HepG2 (cell line): ENCODE data around the gene PEX11G. TPM values are rescaled to one million over a fixed set of nuclear protein-coding genes. Genes with fewer than 3 reads are reported as not detected.
A peak's percentile ranks its signal among the peaks of the same experiment; 100 is the strongest.

Experiments
- ATAC-seq: fragments of 200-7000 bp; cut with Tn5 transposase; 3 replicates; pipeline ENCODE4 v1.9.1; 2020; ENCODE audit warnings: mild to moderate bottlenecking, moderate library complexity
- BruUV-seq: library from RNA; stranded (reverse); fragments of 400-500 nt; replicated peaks from 2 replicates; lab custom pipeline; 2021; lab: Mats Ljungman, UMichigan
- CTCF ChIA-PET: fragments of 300-600 bp; formaldehyde crosslinking; extraction: SDS; loops from one replicate; lab custom pipeline; 2021; ENCODE audit warnings: low total read pairs, inconsistent platforms, low intra/inter-chr PET ratio; lab: Yijun Ruan, JAX
- POLR2A ChIA-PET: fragments of 350-600 bp; sonication (Branson Sonifier 250); formaldehyde crosslinking; loops from one replicate; lab custom pipeline; 2020; ENCODE audit warnings: antibody characterized with exemption, inconsistent platforms; lab: Yijun Ruan, JAX
- DNase-seq: peaks from one replicate; pipeline ENCODE4 v3.0.0-alpha.2; 2015; ENCODE audit warnings: low spot score
- FAIRE-seq: peaks from 3 replicates; lab custom pipeline; 2011; peaks lifted over from hg19 to GRCh38; lab: Jason Lieb, UNC
- H2AFZ ChIP-seq: one replicate; pipeline ENCODE4 v1.6.1; 2011; ENCODE audit warnings: low read length, inconsistent platforms
- H3K27ac ChIP-seq: fragments of 300-600 bp; 3 replicates; pipeline ENCODE4 v1.8.0; 2011; ENCODE audit warnings: mixed run types, mild to moderate bottlenecking, mixed read lengths, low read length, inconsistent platforms; ENCODE audit not compliant: insufficient read depth; ENCODE audit errors: extremely low read length
- H3K27me3 ChIP-seq, 2 experiments: fragments of 200-600 bp in 1 of 2; 2 replicates in 1 of 2; 3 replicates in 1 of 2; pipeline versions ENCODE4 v1.6.0 to v1.8.0; 2011; ENCODE audit warnings: low read length in 2 of 2, mild to moderate bottlenecking in 2 of 2, moderate library complexity in 2 of 2, inconsistent platforms in 1 of 2; ENCODE audit not compliant: insufficient read depth in 2 of 2, control insufficient read depth in 1 of 2
- H3K36me3 ChIP-seq, 2 experiments: fragments of 200-600 bp in 1 of 2; replicated peaks in 1 of 2; 2 replicates in 1 of 2; 3 replicates in 1 of 2; pipeline versions ENCODE4 v1.5.1 to v1.8.0; 2011; ENCODE audit warnings: low read length in 2 of 2, inconsistent platforms in 1 of 2; ENCODE audit not compliant: insufficient read depth in 2 of 2, control insufficient read depth in 1 of 2
- H3K4me1 ChIP-seq: 2 replicates; pipeline ENCODE4 v1.5.1; 2012; ENCODE audit warnings: low read length, inconsistent platforms; ENCODE audit not compliant: insufficient read depth
- H3K4me2 ChIP-seq: 2 replicates; pipeline ENCODE4 v1.6.0; 2011; ENCODE audit warnings: low read depth, low read length, inconsistent platforms
- H3K4me3 ChIP-seq, 3 experiments: fragments of 200-600 bp in 1 of 3; sonication (generic), shearing (Covaris generic) in 1 of 3; replicated peaks in 1 of 3; 2 replicates each; pipeline ENCODE4 v1.5.1; 2011 to 2016; ENCODE audit warnings: low read length in 3 of 3, inconsistent platforms in 2 of 3, low read depth in 2 of 3, mild to moderate bottlenecking in 2 of 3, control low read depth in 1 of 3, mixed read lengths in 1 of 3; ENCODE audit not compliant: insufficient read depth in 1 of 3
- H3K79me2 ChIP-seq: one replicate; pipeline ENCODE4 v1.6.1; 2011; ENCODE audit warnings: low read length, inconsistent platforms; ENCODE audit not compliant: insufficient read depth
- H3K9ac ChIP-seq: 2 replicates; pipeline ENCODE4 v1.6.0; 2011; ENCODE audit warnings: mild to moderate bottlenecking, low read depth, low read length, inconsistent platforms; ENCODE audit not compliant: insufficient read depth
- H3K9me3 ChIP-seq: 2 replicates; pipeline ENCODE4 v1.5.1; 2012; ENCODE audit warnings: mild to moderate bottlenecking, low read length
- H4K20me1 ChIP-seq: 2 replicates; pipeline ENCODE4 v1.6.0; 2011; ENCODE audit warnings: inconsistent platforms, mild to moderate bottlenecking, low read length, moderate library complexity; ENCODE audit not compliant: insufficient read depth
- AGO2 ChIP-seq: fragments of 200-400 bp; formaldehyde crosslinking; optimal IDR thresholded peaks from 2 replicates; pipeline ENCODE3; 2017; ENCODE audit warnings: mild to moderate bottlenecking, low read depth, low read length, moderate library complexity
- CBX2 ChIP-seq, 2 experiments: fragments of 200-600 bp in 1 of 2; sonication (generic); formaldehyde crosslinking in 1 of 2; IDR thresholded peaks; 2 replicates each; pipeline versions ENCODE4 v1.7.0 to v1.8.1; 2018 to 2022; ENCODE audit warnings: low read depth in 2 of 2, low read length in 1 of 2, mild to moderate bottlenecking in 1 of 2, missing genetic modification reagents in 1 of 2
- KDM2A ChIP-seq: sonication (generic); formaldehyde crosslinking; IDR thresholded peaks from 2 replicates; pipeline ENCODE4 v1.4.0; 2020; ENCODE audit warnings: low read depth, missing genetic modification reagents, borderline replicate concordance
- SP4 ChIP-seq: sonication (generic); formaldehyde crosslinking; IDR thresholded peaks from 2 replicates; pipeline ENCODE4 v1.8.1; 2023; ENCODE audit warnings: mild to moderate bottlenecking, missing genetic modification reagents
- ZNF121 ChIP-seq: sonication (generic); formaldehyde crosslinking; IDR thresholded peaks from 2 replicates; pipeline ENCODE4 v1.5.0; 2020; ENCODE audit warnings: mild to moderate bottlenecking, missing genetic modification reagents
- ZNF337 ChIP-seq: sonication (generic); formaldehyde crosslinking; IDR thresholded peaks from 2 replicates; pipeline ENCODE4 v1.5.1; 2020; ENCODE audit warnings: missing genetic modification reagents, low read depth, mild to moderate bottlenecking, borderline replicate concordance
- ZNF737 ChIP-seq: sonication (generic); formaldehyde crosslinking; IDR thresholded peaks from 2 replicates; pipeline ENCODE4 v1.5.0; 2020; ENCODE audit warnings: missing genetic modification reagents, mild to moderate bottlenecking, borderline replicate concordance
- WGBS: methylation state at CpG from one replicate; pipeline ENCODE4 v1.1.6; 2017; ENCODE audit warnings: low lambda C conversion rate; 5-methylcytosine and 5-hydroxymethylcytosine counted together
- in situ Hi-C: cut with HindIII; loops from 2 replicates; pipeline ENCODE4 v1.10.0; 2017; ENCODE audit warnings: low pct_unique_long_range_greater_than_20kb; ENCODE audit not compliant: extremely low pct_ligation_motif_present
- intact Hi-C: fragments of 100-400 bp; cut with micrococcal nuclease; formaldehyde crosslinking; loops from one replicate; pipeline ENCODE4 v1.10.0; 2022; ENCODE audit not compliant: unreplicated experiment
- polyA plus RNA-seq, 8 experiments: library from polyadenylated mRNA; depleted of rRNA in 3 of 8; stranded (reverse) in 7 of 8; unstranded in 1 of 8; fragments of >200 nt; fragmentation: Illumina TruSeq in 4 of 8; extraction: Trizol in 4 of 8; gene quantifications; 2 replicates each; pipeline versions ENCODE4 v1.2.1 to v1.2.3, GENCODE V29; 2011 to 2016; ENCODE audit warnings: low read depth in 4 of 8, missing spikeins in 1 of 8, mixed read lengths in 1 of 8; ENCODE audit not compliant: insufficient read depth in 1 of 8
- total RNA-seq, 5 experiments: library from RNA; depleted of rRNA; stranded (reverse); fragments of >200 nt; fragmentation: Illumina TruSeq; extraction: Trizol; gene quantifications; 2 replicates each; pipeline ENCODE4 v1.2.3, GENCODE V29; 2016; ENCODE audit warnings: low read depth in 1 of 5

The PEX11G gene
- total and polyA plus RNA-seq, 2 of the 13 experiments (the other 11 are each of a cell fraction or from before 2014, with no cell fraction given) = not detected

DNA sequence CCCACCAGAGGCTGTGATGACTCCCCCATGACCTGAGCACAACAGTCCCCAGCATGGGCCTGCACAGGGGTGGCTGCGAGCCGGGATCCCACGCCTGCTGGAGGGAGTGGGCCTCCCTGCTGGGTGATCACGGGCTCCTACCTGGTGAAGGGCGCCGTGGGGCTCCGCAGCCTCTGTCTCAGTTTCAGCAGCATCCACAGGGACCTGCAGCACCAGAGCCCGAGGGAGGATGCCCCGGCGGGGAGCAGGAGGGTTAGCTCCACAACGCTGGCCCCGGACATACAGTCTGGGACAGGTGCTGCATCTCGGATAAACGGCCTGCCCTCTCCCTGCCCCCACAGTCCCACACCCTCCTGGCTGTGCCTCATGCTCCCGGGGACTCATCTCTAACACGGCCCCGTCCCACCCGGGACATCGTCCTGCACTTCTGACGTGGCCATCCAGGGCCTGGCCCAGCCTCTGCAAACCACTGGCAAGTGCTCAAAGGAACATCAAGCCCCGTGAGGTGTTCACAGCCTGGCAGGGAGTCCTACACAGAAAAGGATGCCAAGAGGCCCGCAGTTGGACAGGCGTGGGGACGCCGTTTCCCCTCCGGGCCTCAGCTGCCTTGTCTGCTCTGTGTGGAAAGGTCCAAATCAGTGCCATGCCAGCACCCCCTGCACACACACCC is 10.5 kb downstream of the PEX11G start:
- TF ChIP-seq AGO2 (peak; percentile 26), KDM2A (CRISPR knock-in tag) (0 out of 2 replicates have a peak, but pooled peaks have one; percentile 16), SP4 (CRISPR knock-in tag) (no peak)
- Histone ChIP-seq H4K20me1 (no peaks in the 10 kb centered on the region), H3K79me2 (no peaks in the 10 kb centered on the region), H2AFZ (no peak overlapping the region), H3K27ac (no peak overlapping the region), H3K27me3 (no peaks in the 10 kb centered on the region), H3K4me3 (no peak overlapping the region), H3K4me1 (peaks cover 19% of the 10 kb centered on the region), H3K36me3 (no peaks in the 10 kb centered on the region), H3K4me2 (no peak overlapping the region), H3K9me3 (no peaks in the 10 kb centered on the region), H3K9ac (no peak overlapping the region)
- in situ Hi-C loops = no loop called here
- peak; percentile 11 for ATAC-seq
- intact Hi-C loops = no loop called here
- no TSS peak for BruUV-seq
- 52% methylated on average over 7 of the region's 26 CpGs for WGBS
- no peak for FAIRE-seq
- no peak for DNase-seq
- POLR2A ChIA-PET = no interaction called here
- CTCF ChIA-PET = no interaction called here

DNA sequence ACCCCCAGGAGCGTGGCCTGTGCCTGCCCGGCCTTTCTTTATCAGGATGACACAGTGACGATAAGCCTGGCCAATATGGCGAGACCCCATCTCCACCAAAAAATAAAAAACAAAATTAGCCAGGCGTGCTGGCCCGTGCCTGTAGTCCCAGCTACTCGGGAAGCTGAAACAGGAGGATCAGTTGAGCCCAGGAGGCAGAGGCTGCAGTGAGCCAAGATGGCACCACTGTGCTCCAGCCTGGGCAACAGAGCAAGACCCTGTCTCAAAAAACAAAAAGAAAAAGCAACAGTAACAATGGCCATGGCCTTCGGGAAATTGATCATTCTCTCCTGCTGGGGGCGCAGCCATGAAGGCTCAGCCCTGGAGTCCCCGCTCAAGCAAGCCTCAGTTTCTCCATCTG is 11.1 kb downstream of the PEX11G start:
- Histone ChIP-seq H3K9ac (no peak overlapping the region), H4K20me1 (no peaks in the 10 kb centered on the region), H3K79me2 (no peaks in the 10 kb centered on the region), H3K36me3 (no peaks in the 10 kb centered on the region), H3K27me3 (no peaks in the 10 kb centered on the region), H3K4me3 (no peak overlapping the region), H2AFZ (no peak overlapping the region), H3K4me2 (no peak overlapping the region), H3K27ac (no peak overlapping the region), H3K9me3 (no peaks in the 10 kb centered on the region), H3K4me1 (peaks cover 16% of the 10 kb centered on the region)
- no TSS peak for BruUV-seq
- intact Hi-C loops (no loop called here), in situ Hi-C loops (no loop called here)
- 75% methylated on average over 7 of the region's 10 CpGs for WGBS
- ChIA-PET POLR2A (no interaction called here), CTCF (no interaction called here)
- DNase-seq (no peak), FAIRE-seq (no peak), ATAC-seq (no peak)
- TF ChIP-seq CBX2 (IDR thresholded peaks at IDR 0.05; ENCODE audit: low read depth, low read length) (no peak), CBX2 (CRISPR knock-in tag; IDR thresholded peaks at IDR 0.05; ENCODE audit: low read depth) (no peak), ZNF337 (CRISPR knock-in tag) (no peak), ZNF737 (CRISPR knock-in tag) (no peak), ZNF121 (peak; percentile 84)
